Measurements from ENCODE around the gene LYSMD4. TPM values are rescaled to one million over a fixed set of nuclear protein-coding genes. Genes with fewer than 3 reads are reported as not detected.

LYSMD4 gene
- total and polyA plus RNA-seq, 2 donors (not counting 1 experiment from before 2014, with no cell fraction given): 9.7 to 10.3 TPM

DNA sequence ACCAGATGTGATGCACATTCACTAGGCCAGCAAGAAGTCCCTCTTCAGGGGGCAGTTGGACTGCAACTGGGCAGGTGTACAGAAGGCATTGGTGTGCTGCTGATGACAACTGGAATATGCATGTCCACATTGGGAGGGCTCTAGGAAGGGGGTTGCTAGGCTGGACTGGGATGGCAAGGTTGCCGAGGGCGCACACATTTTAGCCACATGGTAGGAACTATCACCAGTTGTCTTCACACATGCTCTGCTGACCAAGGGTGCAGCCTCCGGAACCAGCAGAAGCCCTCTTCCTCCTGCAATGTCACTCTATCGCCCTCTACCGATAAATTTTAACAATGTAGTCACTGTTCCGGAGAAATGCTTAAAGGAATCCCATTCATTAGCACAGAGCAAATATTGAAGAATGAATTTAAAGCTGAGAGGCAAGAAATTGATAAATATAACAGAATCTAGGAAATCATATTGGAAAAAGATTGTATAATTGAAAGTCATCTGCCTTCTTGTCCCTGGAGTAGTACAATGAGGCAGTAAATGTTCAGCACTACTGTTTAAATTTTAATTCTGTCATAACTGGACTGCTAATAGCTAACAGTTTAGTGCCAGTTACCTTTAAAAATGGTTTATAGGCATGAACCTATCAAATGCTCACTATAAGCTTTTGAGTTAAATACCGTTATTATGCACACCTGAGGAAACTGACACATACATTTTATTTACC is 22.6 kb upstream of the LYSMD4 start:
- Histone ChIP-seq H3K4me1 (ENCODE audit: control insufficient read depth in 2 of 2, insufficient read depth in 2 of 2, low read length in 2 of 2) (peaks cover 5 to 6% of the 10 kb centered on the region in 2 donors), H3K9me3 (ENCODE audit: control extremely low read depth in 1 of 3, control insufficient read depth in 2 of 3, insufficient read depth in 1 of 3, low read length in 2 of 3) (no peaks in the 10 kb centered on the region), H3K9ac (ENCODE audit: low read length) (no peak overlapping the region), H2AFZ (ENCODE audit: insufficient read depth, low read depth, low read length, poor library complexity, severe bottlenecking) (no peak overlapping the region), H3K27me3 (replicated peaks in 1 of 4; ENCODE audit: control extremely low read depth in 1 of 4, control insufficient read depth in 3 of 4, insufficient read depth in 4 of 4, low read length in 3 of 4) (no peaks in the 10 kb centered on the region), H3K4me3 (ENCODE audit: control extremely low read depth in 1 of 5, extremely low read depth in 1 of 5, insufficient read depth in 1 of 5, low read depth in 2 of 5, low read length in 4 of 5) (no peak overlapping the region), H4K20me1 (ENCODE audit: control insufficient read depth, insufficient read depth, low read length, poor library complexity, severe bottlenecking) (no peaks in the 10 kb centered on the region), H3K36me3 (replicated peaks in 1 of 2; ENCODE audit: control extremely low read depth in 1 of 2, control insufficient read depth in 1 of 2, extremely low read depth in 1 of 2, insufficient read depth in 2 of 2, low read length in 1 of 2) (no peaks in the 10 kb centered on the region), H3K27ac (ENCODE audit: low read length in 2 of 2) (no peak overlapping the region), H3K4me2 (replicated peaks; ENCODE audit: low read depth, low read length, poor library complexity, severe bottlenecking) (peak overlapping the region; percentile 26), H3K79me2 (ENCODE audit: control insufficient read depth, insufficient read depth, low read length) (no peaks in the 10 kb centered on the region)
- no peak for TF ChIP-seq EZH2 (IDR thresholded peaks at IDR 0.05; ENCODE audit: borderline replicate concordance, insufficient read depth, low read depth, low read length, poor library complexity, severe bottlenecking)
- TF ChIP-seq, protein P1, sequence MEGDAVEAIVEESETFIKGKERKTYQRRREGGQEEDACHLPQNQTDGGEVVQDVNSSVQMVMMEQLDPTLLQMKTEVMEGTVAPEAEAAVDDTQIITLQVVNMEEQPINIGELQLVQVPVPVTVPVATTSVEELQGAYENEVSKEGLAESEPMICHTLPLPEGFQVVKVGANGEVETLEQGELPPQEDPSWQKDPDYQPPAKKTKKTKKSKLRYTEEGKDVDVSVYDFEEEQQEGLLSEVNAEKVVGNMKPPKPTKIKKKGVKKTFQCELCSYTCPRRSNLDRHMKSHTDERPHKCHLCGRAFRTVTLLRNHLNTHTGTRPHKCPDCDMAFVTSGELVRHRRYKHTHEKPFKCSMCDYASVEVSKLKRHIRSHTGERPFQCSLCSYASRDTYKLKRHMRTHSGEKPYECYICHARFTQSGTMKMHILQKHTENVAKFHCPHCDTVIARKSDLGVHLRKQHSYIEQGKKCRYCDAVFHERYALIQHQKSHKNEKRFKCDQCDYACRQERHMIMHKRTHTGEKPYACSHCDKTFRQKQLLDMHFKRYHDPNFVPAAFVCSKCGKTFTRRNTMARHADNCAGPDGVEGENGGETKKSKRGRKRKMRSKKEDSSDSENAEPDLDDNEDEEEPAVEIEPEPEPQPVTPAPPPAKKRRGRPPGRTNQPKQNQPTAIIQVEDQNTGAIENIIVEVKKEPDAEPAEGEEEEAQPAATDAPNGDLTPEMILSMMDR (IDR thresholded peaks at IDR 0.05): peak; percentile 96
- DNase-seq (peak; percentile 82), ATAC-seq (ENCODE audit: low read depth) (peak; percentile 92)
- no peaks in the 10 kb centered on the region for H3K9me3 Mint-ChIP-seq (ENCODE audit: insufficient read depth)
- peaks cover 7% of the 10 kb centered on the region for H3K4me1 Mint-ChIP-seq
- ChIA-PET POLR2A (no interaction called here), CTCF (interaction anchor here (0.7 to 7.2 kb wide), 20 partner anchors 12 to 655 kb away, joined by 3 to 153 read pairs (median 4); partner anchors contain the start of gene LYSMD4)
- H3K27me3 Mint-ChIP-seq: peaks cover 3% of the 10 kb centered on the region
- intact Hi-C loops (cut with micrococcal nuclease): loop anchor here (1.0 to 10.0 kb wide), 5 partner anchors 23 to 651 kb away; partner anchors contain the start of genes LYSMD4 and SYNM
- no peak overlapping the region for H3K4me3 Mint-ChIP-seq
- H3K27ac Mint-ChIP-seq: no peak overlapping the region
- 0% methylated on average over 3 of the region's 7 CpGs for WGBS (ENCODE audit: insufficient coverage)

DNA sequence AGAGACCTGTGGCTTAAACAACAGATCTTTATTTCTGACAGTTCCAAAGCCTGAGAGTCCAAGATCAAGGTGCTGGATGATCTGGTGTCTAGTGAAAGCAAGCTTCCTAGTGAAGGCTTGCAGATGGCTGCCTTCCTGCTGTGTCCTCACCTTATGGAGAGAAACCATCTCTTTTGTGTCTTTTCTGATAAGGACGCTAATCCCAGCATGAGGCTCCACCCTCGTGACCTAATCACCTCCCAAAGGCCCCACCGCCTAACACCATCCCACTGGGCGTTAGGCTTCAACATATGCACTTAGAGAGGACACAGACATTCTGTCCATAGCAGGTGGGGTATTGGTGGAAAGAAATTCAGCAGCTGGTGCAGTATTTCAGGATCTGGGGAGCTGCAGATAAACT is 19.8 kb upstream of the LYSMD4 start:
- POLR2A ChIA-PET: no interaction called here

More for the DNA sequence above, 19.8 kb upstream of the LYSMD4 start:
- Histone ChIP-seq H3K79me2 (ENCODE audit: control insufficient read depth, insufficient read depth, low read length) (no peaks in the 10 kb centered on the region), H3K27me3 (replicated peaks in 1 of 4; ENCODE audit: control extremely low read depth in 1 of 4, control insufficient read depth in 3 of 4, insufficient read depth in 4 of 4, low read length in 3 of 4) (no peaks in the 10 kb centered on the region), H2AFZ (ENCODE audit: insufficient read depth, low read depth, low read length, poor library complexity, severe bottlenecking) (no peak overlapping the region), H3K4me1 (ENCODE audit: control insufficient read depth in 2 of 2, insufficient read depth in 2 of 2, low read length in 2 of 2) (peaks cover 5 to 6% of the 10 kb centered on the region in 2 donors), H3K4me2 (replicated peaks; ENCODE audit: low read depth, low read length, poor library complexity, severe bottlenecking) (no peak overlapping the region), H3K9ac (ENCODE audit: low read length) (no peak overlapping the region), H4K20me1 (ENCODE audit: control insufficient read depth, insufficient read depth, low read length, poor library complexity, severe bottlenecking) (no peaks in the 10 kb centered on the region), H3K4me3 (ENCODE audit: control extremely low read depth in 1 of 5, extremely low read depth in 1 of 5, insufficient read depth in 1 of 5, low read depth in 2 of 5, low read length in 4 of 5) (no peak overlapping the region), H3K27ac (ENCODE audit: low read length in 2 of 2) (no peak overlapping the region), H3K36me3 (replicated peaks in 1 of 2; ENCODE audit: control extremely low read depth in 1 of 2, control insufficient read depth in 1 of 2, extremely low read depth in 1 of 2, insufficient read depth in 2 of 2, low read length in 1 of 2) (no peaks in the 10 kb centered on the region), H3K9me3 (ENCODE audit: control extremely low read depth in 1 of 3, control insufficient read depth in 2 of 3, insufficient read depth in 1 of 3, low read length in 2 of 3) (no peaks in the 10 kb centered on the region)
- no peak overlapping the region for H3K4me3 Mint-ChIP-seq
- intact Hi-C loops (cut with micrococcal nuclease): loop anchor here (10.0 kb wide), 1 partner anchor 648 kb away; the partner anchor contains the start of gene SYNM
- no peaks in the 10 kb centered on the region for H3K9me3 Mint-ChIP-seq (ENCODE audit: insufficient read depth)
- 83% methylated on average over 1 of the region's 4 CpGs for WGBS (ENCODE audit: insufficient coverage)
- CTCF ChIA-PET: interaction anchor here (1.4 to 7.2 kb wide), 4 partner anchors 9 to 479 kb away, joined by 4 to 153 read pairs (median 25); no protein-coding TSS in a partner anchor
- H3K27ac Mint-ChIP-seq: no peak overlapping the region
- ATAC-seq (ENCODE audit: low read depth) (no peak), DNase-seq (no peak)
- peaks cover 7% of the 10 kb centered on the region for H3K4me1 Mint-ChIP-seq
- H3K27me3 Mint-ChIP-seq: no peaks in the 10 kb centered on the region
- TF ChIP-seq, protein P1 (IDR thresholded peaks at IDR 0.05): no peak
- TF ChIP-seq EZH2 (IDR thresholded peaks at IDR 0.05; ENCODE audit: borderline replicate concordance, insufficient read depth, low read depth, low read length, poor library complexity, severe bottlenecking): no peak
